Measurements from ENCODE around the gene C11orf68.
A peak's percentile ranks its signal among the peaks of the same experiment; 100 is the strongest.

C11orf68 gene

DNA sequence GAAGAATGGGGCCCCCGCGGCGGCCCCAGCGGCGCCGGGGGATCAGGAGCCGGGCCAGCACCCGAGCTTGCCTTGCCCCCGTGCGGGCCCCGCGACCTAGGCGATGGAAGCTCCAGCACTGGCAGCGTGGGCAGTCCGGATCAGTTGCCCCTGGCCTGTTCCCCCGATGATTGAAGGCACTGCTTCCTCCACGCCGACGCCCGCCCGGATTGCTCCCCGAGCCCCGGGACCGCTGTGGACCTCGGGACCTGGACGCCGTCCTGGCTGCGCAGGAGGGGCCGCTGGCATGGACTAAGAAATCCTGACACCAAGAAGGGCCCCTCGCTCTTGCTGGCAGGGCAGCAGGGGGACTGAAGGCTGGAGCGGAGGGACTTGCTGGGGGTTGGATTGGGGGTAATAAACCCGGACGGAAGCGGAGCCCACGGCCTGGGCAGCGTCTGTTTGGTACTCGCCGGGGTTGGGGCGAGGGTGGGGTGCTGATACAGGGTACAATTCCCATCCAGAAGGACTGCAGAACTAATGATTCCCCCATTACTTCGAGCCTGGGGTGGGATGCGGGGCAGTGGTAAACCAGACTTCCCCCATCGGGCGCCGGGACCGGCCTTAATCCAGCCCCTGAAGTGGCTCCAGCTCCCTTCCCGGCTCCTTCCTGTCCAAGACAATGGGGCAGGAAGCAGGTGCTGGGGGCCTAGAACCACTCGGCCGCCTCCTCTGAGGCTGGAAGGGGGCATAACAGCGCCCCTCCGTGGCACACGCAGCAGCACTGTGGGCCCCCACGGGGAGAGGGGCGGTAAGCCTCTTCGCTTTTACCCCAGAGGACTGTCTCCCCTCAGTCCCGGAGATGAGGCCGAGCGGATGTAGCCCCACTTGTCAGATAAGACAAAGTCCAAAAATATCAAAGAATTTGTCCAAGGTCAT, 27.4 kb downstream of the C11orf68 start:
- no peak for DNase-seq (ENCODE audit: low read depth in 2 of 2)

DNA sequence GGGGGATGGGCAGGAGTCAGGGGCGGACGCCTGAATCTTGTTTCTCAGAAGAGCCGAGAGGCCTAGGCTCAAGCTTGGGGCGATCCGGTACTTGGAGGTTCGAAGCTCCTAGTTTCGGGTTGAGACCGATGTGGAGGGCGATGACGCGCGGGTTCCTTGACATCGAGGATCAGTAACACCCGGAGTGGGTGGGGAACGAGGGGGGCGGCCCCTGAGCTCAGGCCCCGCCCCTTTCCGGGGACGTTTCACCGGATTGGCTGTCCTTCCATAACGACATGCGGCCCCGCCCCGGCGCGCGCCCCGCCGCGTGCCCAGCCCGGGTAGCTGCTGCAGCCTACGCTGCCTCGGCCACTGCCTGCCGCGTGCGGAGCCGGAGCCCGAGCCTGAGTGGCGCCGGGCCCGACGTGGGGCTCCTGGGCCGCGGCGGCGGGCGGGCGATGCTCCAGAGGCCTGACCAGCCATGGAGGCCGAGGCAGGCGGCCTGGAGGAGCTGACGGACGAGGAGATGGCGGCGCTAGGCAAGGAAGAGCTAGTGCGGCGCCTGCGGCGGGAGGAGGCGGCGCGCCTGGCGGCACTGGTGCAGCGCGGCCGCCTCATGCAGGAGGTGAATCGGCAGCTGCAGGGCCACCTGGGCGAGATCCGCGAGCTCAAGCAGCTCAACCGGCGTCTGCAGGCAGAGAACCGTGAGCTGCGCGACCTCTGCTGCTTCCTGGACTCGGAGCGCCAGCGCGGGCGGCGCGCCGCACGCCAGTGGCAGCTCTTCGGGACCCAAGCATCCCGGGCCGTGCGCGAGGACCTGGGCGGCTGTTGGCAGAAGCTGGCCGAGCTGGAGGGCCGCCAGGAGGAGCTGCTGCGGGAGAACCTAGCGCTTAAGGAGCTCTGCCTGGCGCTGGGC, 28.3 kb downstream of the C11orf68 start, which contains the start of gene CCDC85B:
TSS of gene CCDC85B (plus strand) at position 350 of the 895 bp plus-strand sequence. CDS start at position 461, 111 bp downstream.
- DNase-seq (ENCODE audit: low read depth in 2 of 2), result peak; percentile 97

DNA sequence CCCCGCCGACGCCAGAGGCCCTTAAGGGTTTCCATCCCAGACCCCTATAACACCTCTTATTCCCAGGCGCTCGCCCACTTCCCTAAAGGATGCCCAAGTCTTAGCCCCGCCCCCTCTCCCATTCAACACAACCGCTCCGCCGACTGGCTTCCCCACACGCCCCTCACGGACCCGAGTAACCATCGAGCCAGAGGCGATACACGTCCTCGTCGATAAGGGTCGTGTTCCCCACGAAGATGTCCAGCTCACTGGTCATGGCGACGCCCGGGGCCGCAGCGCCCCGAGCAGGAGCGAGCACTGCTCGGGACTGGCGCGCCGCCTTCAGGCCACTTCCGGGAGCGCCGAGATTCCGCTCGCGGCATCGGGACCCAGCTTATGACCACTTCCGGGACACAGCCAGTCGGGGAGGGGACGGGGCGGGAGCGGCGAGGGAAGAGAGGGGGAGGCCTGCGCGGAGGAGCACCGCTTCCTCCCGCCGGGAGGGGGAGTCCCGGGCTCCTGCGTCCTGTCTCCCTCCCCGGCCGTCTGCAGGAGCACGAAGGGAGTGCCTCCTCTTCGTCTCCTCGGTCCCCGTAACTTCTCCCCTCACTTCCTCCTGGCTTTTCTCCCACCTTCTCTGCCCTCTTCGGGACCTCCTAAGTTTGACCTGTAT, 30.6 kb downstream of the C11orf68 start, which contains the start of gene FIBP:
TSS of gene FIBP (minus strand) at position 309 of the 652 bp plus-strand sequence. CDS start at position 256, 53 bp downstream.
- peak; percentile 91 to 93 for DNase-seq (ENCODE audit: low read depth in 2 of 2)

GRCh38 chr11:65887723-65888162, 31.1 kb downstream of the C11orf68 start:
- DNase-seq (ENCODE audit: low read depth in 2 of 2), result no peak

- DNase-seq (ENCODE audit: low read depth in 2 of 2), result no peak
Measured at GRCh38 chr11:65886826-65887722, 31.8 kb downstream of the C11orf68 start.

GRCh38 chr11:65885808-65886536, 32.9 kb downstream of the C11orf68 start:
- no peak for DNase-seq (ENCODE audit: low read depth in 2 of 2)

GRCh38 chr11:65885231-65885630, 33.6 kb downstream of the C11orf68 start:
- DNase-seq (ENCODE audit: low read depth in 2 of 2), result no peak

GRCh38 chr11:65884716-65885092, 34.2 kb downstream of the C11orf68 start:
- DNase-seq (ENCODE audit: low read depth in 2 of 2), result peak in 1 of 2 donors; percentile 66

- no peak for DNase-seq (ENCODE audit: low read depth in 2 of 2)
Measured at GRCh38 chr11:65883786-65884715, 34.8 kb downstream of the C11orf68 start.

- DNase-seq (ENCODE audit: low read depth in 2 of 2), result no peak
Measured at GRCh38 chr11:65883058-65883761, 35.7 kb downstream of the C11orf68 start.

- no peak for DNase-seq (ENCODE audit: low read depth in 2 of 2)
Measured at GRCh38 chr11:65882120-65883057, 36.5 kb downstream of the C11orf68 start.

DNA sequence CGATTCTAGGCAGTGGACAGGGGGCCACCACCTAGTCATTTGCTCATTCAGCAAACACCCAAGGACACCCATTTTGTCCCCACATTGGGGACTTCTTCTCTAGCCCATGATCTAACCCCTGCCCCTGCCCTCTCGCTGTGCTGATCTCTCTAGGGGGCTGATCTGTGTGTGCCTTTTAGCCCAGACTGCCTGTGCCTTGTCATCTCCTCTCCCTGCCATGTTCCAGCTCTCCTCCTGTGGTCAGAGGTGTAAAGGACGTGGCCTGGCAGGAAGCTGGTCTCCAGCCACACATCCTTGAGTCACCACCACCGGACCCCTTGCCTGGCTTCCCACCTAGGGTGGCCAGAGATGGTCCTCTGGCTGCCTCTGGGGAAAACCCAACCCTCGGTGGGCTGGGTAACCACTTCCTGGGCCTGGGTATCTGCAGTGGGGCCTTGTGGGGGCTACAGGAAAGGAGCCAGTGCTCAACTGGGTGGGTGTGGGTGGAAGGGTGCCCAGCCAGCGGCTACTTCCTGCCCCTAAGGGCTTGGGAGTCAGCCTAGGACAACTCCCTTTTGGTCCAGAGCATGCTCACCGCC, 37.9 kb downstream of the C11orf68 start:
- DNase-seq (ENCODE audit: low read depth in 2 of 2), result no peak

DNA sequence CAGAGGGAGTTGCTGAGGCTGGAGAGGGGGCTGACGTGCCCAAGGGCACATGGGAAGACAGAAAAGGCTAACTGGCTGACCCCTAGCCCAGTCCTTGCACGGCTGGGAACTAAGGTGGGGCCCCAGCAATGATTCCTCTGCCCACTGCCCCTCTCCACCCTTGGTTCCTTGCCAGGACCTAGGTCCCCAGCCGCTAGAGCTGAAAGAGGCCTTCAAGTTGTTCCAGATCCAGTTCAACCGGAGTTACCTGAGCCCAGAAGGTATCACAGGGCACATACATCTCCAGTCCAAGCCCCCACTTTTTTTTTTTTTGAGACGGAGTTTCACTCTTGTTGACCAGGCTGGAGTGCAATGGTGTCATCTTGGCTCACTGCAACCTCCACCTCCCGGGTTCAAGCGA, 38.8 kb downstream of the C11orf68 start:
- no peak for DNase-seq (ENCODE audit: low read depth in 2 of 2)

GRCh38 chr11:65879617-65880016, 39.2 kb downstream of the C11orf68 start, which contains the start of gene CTSW:
CTSW (plus strand) TSS chr11:65879837; CDS start chr11:65879855, 18 bp downstream.
- no peak for DNase-seq (ENCODE audit: low read depth in 2 of 2)

DNA sequence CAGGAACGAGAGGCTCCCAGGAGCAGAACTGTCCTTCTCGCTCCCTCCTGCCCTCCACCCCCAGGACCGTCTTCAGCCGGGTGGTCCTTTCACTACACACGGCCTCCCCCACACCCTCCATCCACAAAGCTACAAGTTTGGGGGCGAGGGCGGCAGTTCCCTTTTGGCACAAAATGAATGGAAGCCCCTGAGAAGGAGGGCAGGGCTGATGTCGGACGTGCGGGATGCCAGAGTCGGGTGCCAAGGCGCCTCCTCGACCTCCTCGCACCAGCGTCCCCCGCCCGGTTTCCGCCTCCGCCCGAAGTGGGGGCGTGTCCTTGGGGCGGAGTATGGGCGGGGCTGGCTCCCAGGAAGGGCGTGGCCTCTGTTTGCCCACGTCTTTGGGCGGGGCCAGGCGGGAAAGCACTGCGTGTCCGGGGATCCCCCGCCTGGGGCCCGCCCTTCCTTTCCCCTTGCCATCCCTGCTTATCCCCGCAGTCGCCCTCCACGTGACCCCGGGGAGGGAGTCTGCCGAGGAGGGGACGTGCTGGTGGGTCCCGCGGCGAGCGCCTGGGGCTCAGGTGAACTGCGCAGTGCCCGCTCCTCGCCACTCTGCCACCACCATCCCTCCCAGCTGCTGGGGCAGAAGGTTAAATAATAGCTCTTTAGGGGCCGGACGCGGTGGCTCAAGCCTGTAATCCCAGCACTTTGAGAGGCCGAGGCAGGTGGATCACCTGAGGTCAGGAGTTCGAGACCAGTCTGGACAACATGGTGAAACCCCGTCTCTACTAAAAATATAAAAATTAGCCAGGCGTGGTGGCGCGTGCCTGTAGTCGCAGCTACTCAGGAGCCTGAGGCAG, 45.3 kb downstream of the C11orf68 start:
- peak; percentile 87 to 93 for DNase-seq (ENCODE audit: low read depth in 2 of 2)

Measured in activated CD8-positive, alpha-beta memory T cell treated with anti-CD3 and anti-CD28 coated beads for 4 hours (primary cell).